Subcutaneous adipose tissue (tissue), 4 donors: Measurements from ENCODE around the gene CNOT9. TPM values are rescaled to one million over a fixed set of nuclear protein-coding genes. Genes with fewer than 3 reads are reported as not detected.

Source experiments
- small RNA-seq: library from RNA; depleted of rRNA; stranded (forward); fragments of <200 nt; gene quantifications from one replicate; pipeline ENCODE3, GENCODE V24; 2016
- total RNA-seq, 4 donors: library from RNA; depleted of rRNA; stranded (reverse); fragments of >200 nt; gene quantifications; one replicate each; pipeline ENCODE4 v1.1.0, GENCODE V29; 2016
- TF ChIP-seq, protein P1 (sequence below): fragments of 450-650 bp; IDR thresholded peaks from one replicate; pipeline ENCODE4 v1.5.1; 2016; ENCODE audit warnings: low read depth, mild to moderate bottlenecking, control low read depth, antibody characterized with exemption, moderate library complexity

Gene CNOT9
- total RNA-seq, 4 donors from 2014 or later, result 22.6 to 53.8 (median 31.9) TPM

GRCh38 chr2:218642121-218642656 is 73.5 kb downstream of the CNOT9 start:
- TF ChIP-seq, protein P1, sequence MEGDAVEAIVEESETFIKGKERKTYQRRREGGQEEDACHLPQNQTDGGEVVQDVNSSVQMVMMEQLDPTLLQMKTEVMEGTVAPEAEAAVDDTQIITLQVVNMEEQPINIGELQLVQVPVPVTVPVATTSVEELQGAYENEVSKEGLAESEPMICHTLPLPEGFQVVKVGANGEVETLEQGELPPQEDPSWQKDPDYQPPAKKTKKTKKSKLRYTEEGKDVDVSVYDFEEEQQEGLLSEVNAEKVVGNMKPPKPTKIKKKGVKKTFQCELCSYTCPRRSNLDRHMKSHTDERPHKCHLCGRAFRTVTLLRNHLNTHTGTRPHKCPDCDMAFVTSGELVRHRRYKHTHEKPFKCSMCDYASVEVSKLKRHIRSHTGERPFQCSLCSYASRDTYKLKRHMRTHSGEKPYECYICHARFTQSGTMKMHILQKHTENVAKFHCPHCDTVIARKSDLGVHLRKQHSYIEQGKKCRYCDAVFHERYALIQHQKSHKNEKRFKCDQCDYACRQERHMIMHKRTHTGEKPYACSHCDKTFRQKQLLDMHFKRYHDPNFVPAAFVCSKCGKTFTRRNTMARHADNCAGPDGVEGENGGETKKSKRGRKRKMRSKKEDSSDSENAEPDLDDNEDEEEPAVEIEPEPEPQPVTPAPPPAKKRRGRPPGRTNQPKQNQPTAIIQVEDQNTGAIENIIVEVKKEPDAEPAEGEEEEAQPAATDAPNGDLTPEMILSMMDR, result no peak

GRCh38 chr2:218642786-218643185 is 74.1 kb downstream of the CNOT9 start:
- TF ChIP-seq, protein P1, result no peak

DNA sequence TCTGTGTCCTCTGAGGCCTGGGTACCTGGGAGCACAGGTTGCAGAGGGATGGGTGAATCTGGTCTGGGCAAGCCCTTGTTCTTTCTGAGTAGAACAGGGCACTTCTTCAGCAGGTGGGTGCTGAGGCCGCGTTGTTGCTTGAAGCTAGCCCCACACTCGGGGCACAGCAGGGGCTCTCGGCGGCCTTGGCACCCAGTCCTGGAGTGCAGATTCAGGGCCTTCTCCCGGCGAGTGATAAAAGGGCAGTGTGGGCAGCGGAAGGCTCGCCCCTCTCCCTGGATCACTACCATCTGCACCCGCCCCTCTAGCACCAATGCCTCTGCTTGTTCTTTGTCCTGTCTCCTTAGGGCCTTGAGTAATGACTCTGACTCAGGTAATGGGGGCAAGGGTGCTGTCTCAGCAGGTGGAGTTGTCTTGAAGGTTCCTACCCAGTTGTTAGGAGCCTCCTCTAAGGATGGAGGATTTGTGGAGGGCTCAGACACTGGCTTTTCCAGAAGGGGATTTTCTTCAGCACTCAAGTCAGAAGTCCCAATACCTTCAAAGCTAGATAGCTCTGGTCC is 75.2 kb downstream of the CNOT9 start:
- TF ChIP-seq, protein P1, result no peak

GRCh38 chr2:218644721-218645120 is 76.1 kb downstream of the CNOT9 start:
- TF ChIP-seq, protein P1, result no peak

DNA sequence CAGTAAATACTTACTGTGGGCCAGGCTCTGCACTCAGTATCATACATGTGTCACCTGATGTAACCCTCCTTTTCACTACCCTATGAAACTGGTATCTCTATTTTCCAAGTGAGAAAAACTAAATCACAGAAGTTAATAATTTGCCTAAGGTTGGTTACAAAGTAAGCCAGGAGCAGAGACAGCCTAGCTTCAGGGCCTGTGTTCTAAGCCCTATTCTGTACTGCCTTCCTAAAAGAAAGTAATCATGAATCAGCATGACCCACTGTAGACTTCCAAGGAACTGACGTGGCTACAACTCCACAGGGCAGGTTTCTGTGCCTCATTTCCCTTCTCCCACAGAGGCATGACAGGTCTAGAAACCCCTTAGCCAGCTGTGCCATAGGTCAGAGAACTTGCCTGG is 76.5 kb downstream of the CNOT9 start:
- TF ChIP-seq, protein P1, result no peak

Small RNA genes lying within 50 kb of the gene (small RNA-seq; reads per million reads assigned to genes)
- gene RNU6-136P, result not detected

Other genes with a start within 250 kb of the CNOT9 start
- gene CATIP, start 212.0 kb upstream of the CNOT9 start, total RNA-seq, result not detected
- 100 to 1,000 TPM in 1 of 4 donors, 10 to 100 TPM in 3; 50.5 to 103 (median 65.4) TPM for gene SLC11A1, start 186.6 kb upstream of the CNOT9 start, total RNA-seq
- gene CTDSP1, start 169.0 kb upstream of the CNOT9 start, total RNA-seq, result 100 to 1,000 TPM in 2 of 4 donors, 10 to 100 TPM in 2; 74.7 to 163 (median 96.3) TPM
- not detected for gene VIL1, start 149.7 kb upstream of the CNOT9 start, total RNA-seq
- 10 to 100 TPM; 11.2 to 13.4 (median 11.7) TPM for gene USP37, start 488 bp upstream of the CNOT9 start, total RNA-seq
- gene PLCD4, start 39.1 kb downstream of the CNOT9 start, total RNA-seq, result 1 to 10 TPM; 1.1 to 2.6 (median 1.6) TPM
- 10 to 100 TPM in 3 of 4 donors, 1 to 10 TPM in 1; 8.5 to 31.1 (median 11.9) TPM for gene ZNF142, start 90.8 kb downstream of the CNOT9 start, total RNA-seq
- 10 to 100 TPM; 14.8 to 38.8 (median 24.9) TPM for gene BCS1L, start 90.8 kb downstream of the CNOT9 start, total RNA-seq
- 10 to 100 TPM in 3 of 4 donors, 1 to 10 TPM in 1; 7.5 to 13.7 (median 12.0) TPM for gene RNF25, start 103.2 kb downstream of the CNOT9 start, total RNA-seq
- 10 to 100 TPM; 19.4 to 48.0 (median 26.8) TPM for gene STK36, start 103.2 kb downstream of the CNOT9 start, total RNA-seq
- 10 to 100 TPM in 3 of 4 donors, 1 to 10 TPM in 1; 7.0 to 19.1 (median 15.4) TPM for gene TTLL4, start 142.0 kb downstream of the CNOT9 start, total RNA-seq
- 100 to 1,000 TPM in 1 of 4 donors, 10 to 100 TPM in 3; 11.9 to 206 (median 22.6) TPM for gene CYP27A1, start 213.3 kb downstream of the CNOT9 start, total RNA-seq